8988T (cell line): ENCODE results near the gene PDIA5.
A peak's percentile ranks its signal among the peaks of the same experiment; 100 is the strongest.

Source experiments
- DNase-seq: peaks from one replicate; pipeline ENCODE4 v3.0.0; 2011

PDIA5 gene

DNA sequence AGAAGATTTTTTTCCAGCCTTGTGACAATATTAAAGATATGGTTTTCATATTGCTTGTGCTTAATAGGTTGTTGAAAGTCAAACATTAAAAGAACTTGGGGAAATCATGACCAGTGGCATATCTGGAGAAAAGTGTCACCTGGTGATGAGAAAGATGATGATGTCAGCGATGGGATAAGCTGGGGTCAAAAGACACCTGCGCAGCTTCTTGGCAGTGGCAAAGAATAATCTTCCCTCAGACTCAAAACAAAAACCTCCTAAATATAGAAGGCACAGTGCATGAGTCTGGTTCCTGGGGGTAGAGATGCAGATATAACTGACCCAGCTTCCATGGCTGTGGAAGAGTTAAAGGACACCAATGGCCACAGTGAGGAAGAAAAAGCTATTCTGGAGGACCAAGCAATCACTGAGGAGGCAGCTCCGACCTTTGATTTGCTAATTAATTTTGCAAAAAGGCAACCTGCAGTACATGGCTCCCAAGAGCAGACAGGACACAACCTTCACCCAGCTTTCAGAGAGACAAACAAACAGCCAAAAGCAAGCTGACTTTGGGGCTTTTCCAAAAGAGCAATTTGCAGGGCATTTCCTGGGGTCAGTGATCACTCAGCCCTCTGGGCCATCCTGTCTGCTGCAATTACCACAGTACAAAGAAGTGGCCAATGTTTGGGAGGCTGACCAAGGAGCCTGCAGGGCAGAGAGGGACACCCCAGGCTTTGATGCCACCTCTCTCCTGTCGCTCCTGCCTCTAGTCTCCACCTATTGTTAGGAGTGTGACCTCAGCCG, 21.7 kb upstream of the PDIA5 start:
- no peak for DNase-seq

DNA sequence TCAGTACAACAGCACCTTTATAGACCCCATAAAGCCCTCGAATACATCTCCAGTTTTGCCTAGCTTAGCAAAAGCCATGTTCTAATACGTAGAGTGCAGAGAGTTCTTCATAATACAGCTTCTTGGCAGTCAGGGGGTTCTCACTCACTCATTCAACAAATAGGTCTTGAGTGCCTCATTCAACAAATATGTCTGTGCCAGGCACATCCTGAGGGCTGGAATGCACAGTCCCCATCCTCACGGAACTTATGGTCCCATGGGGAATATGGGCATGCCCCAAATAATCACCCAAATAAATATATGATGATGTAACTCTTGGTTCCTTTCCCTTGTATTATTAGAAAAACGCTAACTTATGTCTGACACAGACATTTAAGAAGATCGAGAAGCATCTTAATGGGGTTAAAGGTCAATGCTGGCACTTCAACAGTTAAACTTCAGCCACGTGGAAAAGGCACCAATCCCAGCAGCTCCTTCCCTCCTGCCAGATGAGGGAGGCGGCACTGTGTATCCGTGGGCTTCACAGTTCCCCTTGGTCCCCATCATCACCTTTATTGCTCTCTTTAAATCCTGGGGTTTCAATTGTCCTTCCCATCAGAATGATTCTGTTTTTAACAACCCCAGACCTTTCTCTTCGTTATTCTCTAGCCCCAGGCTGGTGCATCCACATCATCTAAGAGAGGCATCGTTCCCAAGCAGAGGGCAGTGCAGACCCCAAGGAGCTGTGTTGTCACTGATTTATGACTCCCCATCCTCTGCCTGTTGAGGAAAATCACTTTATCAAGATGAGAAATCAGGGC, 20.4 kb upstream of the PDIA5 start:
- DNase-seq: no peak

DNA sequence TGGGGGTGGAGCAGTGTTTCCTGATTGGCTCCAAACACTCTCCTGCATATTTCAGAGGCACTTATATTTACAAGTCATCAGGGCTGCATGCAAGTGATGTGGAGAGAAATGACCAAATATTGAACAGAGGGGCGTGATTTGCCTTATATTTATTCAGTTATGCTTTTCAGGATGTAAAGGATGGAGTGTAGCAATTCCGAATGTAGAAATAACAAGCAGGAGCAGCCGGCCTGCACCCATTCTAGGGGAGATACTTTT, 19.8 kb upstream of the PDIA5 start:
- DNase-seq: no peak

DNA sequence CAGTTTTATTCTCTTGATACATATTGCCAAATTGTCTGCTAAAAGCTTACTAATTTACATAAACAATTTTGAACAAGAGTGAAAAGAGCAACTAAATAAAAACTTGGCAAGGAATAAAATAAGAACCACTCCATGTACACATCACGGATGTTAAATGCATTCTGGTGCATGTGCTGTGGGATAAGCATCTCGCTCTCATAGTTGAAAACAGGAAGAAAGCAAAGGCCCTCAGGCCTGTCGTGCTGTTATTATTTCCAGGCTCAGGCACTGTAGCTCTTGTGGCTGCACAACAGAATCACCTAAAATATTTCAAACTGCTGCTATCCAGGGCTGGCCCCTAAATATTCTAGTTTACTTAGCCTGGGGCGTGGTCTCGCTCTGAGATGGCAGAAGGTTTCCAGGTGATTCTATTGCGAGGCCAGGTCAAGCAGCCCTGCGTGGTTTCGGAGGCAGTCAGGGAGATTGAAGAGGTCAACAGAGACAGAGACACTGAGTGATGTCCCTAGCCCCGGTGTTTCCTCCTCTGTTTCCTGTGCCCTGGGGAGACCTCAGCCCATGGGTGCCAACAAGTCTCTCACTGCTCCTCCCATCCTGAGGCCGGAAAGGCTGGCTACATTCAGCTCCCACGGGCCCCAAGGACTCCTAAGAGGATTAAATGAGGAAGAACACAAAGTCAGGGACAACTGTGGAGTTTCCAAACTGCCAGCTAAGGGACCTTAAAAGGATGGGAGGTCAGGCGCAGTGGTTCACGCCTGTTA, 18.2 kb upstream of the PDIA5 start:
- DNase-seq: no peak

DNA sequence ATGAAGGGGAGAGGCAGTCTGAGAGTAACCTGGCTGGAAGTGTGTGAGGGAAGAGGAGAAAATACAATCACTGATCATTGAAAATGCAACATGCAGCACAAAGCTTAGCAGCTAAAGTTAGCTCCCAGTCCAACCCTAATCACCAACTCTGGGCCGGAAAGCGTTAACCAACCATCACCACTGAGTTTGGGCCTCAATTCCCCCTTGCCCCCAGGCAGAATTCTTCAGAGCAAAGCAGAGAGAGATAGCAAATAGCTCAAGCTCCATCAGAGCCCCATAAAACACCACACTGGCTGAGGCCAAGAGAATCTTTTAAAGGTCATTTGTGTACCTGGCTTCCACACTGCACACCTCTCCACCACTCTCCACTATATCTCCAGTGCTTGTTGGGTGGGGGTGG, 16.2 kb upstream of the PDIA5 start:
- no peak for DNase-seq

DNA sequence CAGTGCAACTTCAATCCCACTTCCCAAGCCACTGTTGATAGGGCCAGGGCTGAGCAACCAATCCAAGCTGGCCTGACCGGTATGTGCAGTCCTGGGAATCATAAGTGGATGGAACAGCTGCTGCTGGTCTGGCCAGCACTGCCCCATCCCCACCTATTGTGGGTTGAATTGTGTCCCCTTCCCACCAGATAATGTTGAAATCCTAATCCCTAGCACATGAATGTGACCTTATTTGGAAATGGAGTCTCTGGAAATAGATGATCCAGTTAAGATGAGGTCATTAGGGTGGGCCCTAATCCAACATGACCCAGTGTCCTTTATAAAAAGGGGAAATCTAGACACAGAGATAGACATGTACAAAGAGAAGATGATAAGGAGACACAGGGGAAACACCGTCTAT, 13.7 kb upstream of the PDIA5 start:
- no peak for DNase-seq

DNA sequence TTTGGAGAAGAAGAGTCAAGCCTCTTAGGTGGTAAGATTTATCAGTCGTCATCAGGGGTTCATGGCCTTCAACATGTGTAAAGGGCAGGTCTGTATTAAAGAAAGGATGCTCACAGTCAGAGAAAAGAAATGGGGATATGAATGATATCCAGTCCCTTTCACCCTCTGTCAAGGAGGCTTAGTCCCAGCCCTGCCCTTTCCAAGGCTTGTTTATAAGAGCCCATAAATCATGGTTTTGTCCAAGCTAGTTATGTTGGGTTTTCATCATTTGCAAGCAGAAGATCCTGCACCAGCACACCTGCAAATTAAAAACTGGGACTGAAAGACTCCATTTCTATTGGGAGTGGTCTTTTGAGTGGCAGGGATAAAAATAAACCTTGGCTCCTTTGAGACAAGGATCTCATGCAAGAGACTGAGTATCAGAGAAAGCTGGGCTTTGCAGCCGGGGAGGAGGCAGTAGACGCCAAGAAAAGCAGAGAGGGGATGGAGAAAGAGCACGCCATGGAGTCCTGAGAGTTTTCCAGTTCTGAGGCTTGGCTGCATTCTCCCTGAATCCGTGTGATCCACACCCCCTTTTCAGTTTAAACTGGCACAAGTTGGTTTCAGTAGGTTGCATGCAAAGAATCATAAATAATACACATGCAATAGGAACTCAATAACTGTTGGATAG, 12.6 kb upstream of the PDIA5 start:
- no peak for DNase-seq

DNA sequence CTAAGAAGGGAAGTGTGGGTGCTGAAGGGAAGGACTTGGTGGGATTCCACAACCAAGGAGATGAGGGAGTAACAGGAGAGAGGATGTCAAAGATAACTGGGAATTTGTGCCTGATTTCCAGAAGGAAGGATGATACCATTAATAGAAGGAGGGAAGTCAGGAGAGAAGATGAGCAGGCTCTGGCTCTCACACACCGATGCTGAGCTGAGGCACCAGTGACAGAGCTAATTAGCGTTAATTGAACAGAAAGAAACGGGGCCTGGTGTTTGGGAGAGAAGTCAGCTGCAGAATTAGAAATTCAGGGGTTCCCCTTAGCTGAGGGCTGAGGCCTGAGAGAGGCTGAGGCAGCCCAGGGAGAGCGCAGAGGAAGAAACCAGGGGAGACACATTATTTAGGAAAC, 11.9 kb upstream of the PDIA5 start:
- DNase-seq: no peak

DNA sequence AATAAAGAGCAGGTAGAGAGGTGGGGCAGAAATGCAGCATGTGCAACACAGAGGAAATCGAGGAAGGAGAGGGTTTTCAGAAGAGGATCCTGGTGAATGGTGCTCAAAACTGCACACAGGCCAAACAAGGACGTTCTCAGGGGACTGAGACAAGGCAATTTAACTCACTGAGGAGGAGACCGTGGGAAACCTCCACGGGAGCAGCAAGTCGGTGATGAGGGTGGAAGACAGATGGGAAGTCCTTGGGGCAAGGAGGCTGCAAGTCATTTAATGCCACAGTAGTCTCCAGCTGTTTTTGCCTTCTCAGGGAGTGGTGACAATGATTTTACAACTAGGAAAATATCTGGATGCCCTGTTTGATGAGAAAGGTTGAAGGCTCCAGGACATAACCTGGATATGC, 11.5 kb upstream of the PDIA5 start:
- no peak for DNase-seq

DNA sequence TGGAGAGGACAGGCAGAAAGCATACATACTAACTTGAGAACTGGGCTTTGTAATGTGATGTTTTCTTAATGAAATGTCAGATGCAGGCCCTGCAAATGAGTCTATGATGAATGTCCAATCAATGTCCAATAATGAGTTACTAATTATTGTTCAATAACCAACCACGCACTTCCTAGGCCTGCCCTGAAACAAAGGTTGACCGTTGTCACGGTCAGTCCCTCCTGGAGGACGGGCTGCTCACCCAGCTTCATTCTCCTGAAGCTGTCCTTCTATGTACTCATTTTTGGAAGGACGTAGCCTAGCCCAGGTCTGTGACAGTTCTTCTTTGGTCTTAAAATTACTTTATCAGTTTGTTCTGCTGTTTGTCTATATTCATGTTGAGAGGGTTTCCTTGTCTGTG, 8.3 kb upstream of the PDIA5 start:
- no peak for DNase-seq

DNA sequence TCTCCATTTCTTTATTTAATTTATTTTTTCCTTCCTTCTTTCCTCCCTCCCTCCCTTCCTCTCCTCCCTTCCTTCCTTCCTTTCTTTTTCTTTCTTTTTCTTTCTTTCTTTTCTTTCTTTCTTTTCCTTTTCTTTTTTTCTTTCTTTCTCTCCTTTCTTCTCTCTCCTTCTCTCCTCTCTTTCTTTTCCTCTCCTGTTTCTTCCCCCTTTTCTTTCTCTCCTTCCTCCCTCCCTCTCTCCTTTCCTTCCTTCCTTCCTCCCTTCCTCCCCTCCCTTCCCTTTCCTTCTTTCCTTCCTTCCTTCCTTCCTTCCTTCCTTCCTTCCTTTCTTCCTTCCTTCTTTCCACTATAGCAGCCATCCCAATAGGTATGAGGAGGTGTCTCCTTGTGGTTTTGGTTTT, 6.8 kb upstream of the PDIA5 start:
- DNase-seq: no peak

DNA sequence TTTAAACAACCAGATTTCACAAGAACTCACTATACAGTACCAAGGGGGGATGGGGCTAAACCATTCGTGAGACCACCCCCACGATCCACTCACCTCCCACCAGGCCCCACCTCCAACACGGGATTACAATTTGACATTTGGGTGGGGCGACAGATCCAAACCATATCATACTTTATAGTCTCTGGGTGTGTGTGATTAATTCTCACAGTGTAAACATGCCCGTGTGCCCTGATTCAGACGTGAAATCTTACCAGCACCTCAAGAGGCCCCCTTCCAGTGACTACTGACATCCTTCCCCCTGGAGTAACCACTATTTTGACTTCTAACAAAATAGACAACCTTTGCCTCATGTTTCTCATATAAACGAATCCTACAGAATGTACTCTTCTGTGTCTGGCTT, 5.0 kb upstream of the PDIA5 start:
- no peak for DNase-seq

DNA sequence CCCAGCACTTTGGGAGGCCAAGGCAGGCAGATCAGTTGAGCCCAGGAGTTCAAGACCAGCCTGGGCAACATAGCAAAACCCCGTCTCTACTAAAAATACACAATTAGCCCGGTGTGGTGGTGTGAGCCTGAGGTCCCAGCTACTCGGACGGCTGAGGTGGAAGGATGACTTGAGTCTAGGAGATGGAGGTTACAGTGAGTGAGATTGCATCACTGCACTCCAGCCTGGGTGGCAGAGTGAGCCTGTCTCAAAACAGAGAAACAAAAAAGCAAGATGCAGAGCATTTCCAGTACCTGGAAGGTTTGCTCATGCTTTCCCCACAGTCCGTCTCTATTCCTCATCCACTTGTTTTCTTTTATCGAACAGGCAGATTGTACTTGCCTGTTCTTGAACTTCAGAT, 3.8 kb upstream of the PDIA5 start:
- no peak for DNase-seq

DNA sequence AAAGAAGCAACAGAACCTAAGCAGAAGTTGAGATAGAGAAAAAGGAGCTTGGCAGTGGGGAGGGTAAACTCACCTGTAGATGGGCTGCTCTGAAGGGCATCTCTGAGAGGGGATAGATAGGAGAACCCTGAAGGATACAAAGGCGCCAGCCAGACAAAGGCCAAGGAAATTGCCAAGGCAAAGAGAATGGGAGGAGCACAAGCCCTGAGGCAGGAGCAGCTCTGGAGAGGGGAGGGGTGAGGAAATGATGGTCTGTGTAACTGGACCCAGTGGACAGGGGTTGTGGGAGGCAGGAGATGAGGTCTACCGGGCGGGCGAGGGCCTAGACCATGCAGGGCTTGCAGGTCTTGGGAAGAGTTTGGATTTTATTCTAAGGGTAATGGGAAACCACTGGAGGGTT, 2.3 kb upstream of the PDIA5 start:
- DNase-seq: no peak

DNA sequence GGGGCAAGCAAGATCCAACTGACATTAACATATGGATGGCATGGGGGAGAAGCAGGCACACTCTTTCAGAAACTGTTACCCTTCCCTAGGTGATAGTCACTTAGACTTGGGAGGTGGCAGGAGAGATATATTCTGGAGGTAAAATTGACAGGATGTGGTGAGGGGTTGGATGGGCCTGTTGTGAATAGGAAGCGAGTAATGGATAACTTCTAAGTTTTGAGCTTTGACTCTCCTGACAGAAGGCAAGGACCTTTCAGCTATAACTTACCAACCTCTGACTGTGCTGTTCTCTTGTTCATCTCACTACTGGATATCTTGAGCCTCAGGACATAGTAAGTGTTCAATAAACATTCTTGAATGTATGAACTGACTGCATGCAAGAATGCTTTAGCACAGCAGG, 1.9 kb upstream of the PDIA5 start:
- DNase-seq: no peak

DNA sequence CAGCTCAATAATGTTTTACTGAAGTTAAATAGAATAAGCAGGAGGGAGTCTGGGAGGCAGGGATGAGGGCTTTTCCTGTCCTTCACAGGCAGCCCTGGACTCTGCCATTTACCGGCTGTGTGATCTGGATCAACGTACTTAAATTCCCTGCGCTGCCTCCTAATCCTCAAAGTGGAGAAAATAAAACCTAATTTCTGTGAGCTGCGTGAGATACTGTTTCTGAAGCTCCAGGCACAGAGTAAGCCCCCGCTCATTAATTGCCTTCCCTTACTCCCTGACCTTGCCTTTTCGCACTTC, 278 bp upstream of the PDIA5 start:
- DNase-seq: no peak

DNA sequence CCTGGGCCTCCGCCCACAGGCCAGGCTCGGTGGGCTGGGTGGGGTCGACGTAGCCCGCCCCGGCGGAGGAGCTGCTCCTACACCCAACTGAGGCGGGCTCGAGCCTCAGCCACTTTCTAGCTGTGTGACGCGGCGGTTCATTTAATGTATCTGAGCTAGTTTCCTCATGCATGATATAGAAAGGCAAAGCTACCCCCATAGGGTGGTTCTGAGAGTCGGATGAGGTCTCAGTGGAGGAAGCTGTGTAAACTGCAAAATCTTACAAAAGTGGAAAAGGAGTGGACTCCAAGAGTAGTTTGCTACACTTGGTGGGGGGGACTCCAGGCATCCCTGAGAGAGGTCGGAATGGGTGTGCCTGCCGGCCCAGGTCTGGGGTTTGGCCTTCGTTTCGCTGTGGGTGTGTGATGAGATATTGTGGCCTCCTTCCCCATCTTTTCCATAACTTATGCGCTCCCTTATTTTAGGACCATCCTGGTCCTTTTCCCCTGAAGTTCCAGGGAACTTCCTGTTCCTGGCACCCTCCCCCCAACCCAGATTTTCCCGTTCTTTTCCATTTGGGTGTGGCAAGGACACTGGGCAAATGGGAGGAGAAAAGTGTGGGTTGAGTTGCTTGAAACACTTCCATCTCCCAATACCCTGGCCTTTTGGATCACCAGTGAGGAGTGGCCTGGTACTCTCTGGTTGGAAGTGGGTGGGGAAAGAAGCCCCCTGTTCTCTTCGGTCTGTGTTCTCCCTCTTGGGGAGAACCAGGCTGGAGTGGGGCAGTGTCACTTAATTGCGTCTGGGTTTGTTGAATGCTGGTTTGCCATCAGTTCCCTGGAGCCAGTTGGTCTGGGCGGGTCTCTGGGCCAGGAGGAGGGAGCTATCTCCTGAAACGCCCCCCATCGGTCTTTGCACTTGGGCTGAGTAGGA, 1.1 kb downstream of the PDIA5 start:
- peak; percentile 33 for DNase-seq

DNA sequence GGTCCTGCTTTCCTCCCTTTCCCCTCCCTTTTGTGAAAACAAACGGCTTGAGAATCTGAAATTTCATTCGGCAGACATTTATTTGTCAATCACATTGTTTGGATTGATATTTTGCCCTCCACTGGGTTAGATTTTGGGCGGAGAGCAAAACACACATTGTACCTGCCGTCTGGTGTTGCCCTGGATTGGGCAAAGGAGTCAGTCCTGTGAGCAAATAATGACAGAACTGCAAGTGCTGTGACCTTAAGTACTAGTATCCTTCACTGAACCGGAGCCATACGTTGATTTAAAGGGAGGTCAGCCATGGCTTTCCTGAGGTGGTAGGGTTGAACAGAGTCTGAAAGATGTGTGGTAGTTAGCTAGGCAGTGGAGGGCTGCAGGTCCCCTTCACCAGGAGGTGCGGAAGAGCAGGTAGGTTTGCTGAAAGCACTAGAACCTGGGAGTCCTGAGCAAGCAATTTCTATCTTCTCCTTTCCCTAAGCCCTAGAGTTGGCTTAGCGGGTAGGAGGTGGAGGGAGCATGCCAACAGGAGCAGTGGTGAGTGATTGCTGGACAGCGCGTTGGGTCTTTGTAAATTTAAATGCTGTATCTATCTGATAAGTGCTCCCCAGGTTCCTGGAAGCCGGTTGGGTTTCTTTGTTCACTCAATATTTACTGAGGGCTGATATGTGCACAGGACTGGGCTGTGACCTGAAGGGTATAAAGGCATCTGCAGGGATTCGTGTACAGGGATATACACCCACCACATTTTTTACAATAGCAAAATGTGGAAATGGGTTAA, 2.0 kb downstream of the PDIA5 start:
- DNase-seq: no peak

DNA sequence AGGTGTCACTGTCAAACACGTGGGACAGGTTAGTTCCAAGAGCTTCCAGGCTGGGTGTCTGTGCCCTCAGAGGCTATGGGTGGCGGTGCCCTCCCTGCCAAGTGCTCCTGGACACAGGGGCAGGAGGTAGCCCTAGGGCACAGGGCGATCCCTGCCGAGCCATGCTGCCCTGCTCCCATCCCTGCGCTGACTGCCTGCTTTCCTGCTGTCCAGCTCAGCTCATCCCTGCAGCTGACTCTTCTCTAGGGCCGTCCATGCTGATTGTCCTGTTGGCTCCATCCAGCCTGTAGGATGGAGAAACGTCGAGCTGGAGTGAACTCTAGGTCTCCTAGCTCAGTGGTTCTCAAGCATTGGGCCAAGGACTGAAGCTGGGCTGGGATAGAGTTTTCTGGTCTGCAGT, 3.7 kb downstream of the PDIA5 start:
- no peak for DNase-seq

DNA sequence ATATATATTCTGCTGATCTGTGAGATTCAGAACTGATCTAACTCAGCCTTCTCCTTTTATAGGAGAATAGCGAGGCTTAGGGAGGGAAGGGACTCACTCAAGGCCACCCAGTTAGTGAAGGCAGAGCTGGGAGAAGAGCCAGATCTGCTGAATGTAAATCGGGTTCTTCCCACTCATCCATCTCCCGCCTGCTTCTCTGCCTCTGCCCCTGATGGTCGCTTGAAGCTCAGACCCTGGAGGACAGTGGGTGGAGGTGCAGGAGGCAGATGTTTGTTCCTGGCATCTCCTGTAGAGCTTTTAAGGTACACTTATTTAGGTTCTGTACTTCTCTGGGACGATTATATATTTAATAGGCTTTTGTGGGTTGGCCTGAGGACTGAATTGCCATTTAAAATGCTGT, 4.3 kb downstream of the PDIA5 start:
- DNase-seq: peak; percentile 49

DNA sequence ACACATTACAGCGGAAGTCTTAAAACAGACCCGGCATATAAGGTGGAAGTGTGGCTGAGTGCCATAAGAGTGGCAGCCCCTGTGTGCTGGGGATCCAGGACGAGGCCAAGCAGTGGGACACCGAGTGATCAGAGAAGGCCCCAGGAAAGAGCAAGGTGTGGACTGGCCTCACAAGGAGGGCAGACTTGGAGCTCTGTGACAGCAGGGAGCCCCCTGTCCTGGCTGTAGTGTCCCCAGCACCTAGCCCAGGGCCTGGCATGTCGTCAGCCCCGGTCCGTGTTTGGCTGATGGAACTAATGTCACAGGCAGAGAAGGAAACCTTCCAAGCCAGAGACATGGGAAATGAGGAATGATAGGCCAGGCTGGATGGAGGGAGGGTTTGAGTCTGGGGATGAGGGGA, 4.8 kb downstream of the PDIA5 start:
- DNase-seq: no peak

DNA sequence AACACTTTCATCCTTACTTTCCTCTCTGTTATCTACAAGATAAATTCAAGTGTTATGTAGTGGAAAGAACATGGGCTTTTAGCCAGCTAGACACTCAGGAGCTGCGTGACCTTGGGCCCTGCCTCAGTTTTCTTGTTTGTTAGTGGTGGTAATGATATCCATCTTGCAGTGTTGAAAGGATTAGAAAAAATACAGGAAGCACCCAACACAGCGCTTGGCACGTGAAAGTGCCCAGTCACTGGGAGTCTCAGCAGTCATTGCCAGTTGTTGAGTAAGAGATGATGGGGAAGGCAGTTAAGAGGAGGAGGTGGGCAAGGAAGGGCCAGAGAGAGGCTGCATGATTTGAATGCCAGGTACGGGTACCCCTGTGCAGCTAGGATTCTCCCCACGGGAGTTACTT, 5.3 kb downstream of the PDIA5 start:
- no peak for DNase-seq
